ENCODE results near the gene CDK18.

CDK18 gene

DNA sequence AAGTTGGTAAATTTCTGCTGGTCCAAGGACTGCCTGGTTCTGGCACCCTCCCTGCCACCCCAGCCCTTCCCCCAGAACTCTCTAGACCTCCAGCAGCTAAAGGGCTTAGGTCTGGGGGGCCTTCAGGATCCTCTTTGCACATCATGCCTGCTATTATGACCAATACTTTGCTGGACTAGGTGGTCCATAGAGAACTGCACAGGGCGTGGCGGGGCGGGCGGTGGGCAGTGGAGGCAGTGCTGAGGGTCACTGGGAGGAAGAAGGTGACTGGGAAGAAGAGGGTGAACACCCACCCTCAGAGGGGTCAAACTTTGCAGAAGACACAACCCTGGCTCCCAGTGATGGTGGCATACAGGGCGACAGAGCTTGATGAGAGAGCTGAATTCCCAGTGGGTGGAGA is 18.2 kb downstream of the CDK18 start:
- TF ChIP-seq, protein P1, sequence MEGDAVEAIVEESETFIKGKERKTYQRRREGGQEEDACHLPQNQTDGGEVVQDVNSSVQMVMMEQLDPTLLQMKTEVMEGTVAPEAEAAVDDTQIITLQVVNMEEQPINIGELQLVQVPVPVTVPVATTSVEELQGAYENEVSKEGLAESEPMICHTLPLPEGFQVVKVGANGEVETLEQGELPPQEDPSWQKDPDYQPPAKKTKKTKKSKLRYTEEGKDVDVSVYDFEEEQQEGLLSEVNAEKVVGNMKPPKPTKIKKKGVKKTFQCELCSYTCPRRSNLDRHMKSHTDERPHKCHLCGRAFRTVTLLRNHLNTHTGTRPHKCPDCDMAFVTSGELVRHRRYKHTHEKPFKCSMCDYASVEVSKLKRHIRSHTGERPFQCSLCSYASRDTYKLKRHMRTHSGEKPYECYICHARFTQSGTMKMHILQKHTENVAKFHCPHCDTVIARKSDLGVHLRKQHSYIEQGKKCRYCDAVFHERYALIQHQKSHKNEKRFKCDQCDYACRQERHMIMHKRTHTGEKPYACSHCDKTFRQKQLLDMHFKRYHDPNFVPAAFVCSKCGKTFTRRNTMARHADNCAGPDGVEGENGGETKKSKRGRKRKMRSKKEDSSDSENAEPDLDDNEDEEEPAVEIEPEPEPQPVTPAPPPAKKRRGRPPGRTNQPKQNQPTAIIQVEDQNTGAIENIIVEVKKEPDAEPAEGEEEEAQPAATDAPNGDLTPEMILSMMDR (IDR thresholded peaks at IDR 0.05; ENCODE audit: low read depth, low read length): no peak
- DNase-seq (ENCODE audit: low read depth in 2 of 2): no peak
- H3K4me3 ChIP-seq (replicated peaks in 1 of 2; ENCODE audit: low read depth in 2 of 2, low read length in 2 of 2): no peak overlapping the region

DNA sequence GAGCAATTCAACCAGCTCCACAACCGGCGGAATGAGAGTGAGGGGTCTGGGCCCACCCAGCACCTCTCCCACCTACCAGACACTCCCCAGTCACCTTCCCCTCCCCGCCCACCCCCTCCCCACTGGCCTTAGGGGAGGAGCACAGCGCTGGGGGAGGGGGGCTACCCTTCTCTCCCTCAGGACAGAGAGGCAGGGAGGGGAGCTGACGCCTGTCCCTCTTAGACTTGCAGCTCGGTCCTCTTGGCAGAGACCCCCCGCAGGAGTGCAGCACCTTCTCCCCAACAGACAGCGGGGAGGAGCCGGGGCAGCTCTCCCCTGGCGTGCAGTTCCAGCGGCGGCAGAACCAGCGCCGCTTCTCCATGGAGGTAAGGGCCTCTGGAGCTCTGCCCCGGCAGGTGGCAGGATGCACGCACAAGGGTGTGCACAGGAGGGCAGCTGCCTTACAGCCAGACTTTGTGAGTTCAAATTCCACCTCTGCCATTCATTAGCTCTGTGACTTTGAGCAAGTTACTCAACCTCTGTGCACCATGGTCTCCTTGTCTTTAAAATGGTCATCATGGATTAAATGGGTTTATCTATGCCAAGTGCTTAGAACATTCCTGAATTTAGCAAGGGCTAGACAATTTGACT is 18.9 kb downstream of the CDK18 start:
- H3K4me3 ChIP-seq (replicated peaks in 1 of 2; ENCODE audit: low read depth in 2 of 2, low read length in 2 of 2): no peak overlapping the region
- TF ChIP-seq, protein P1 (IDR thresholded peaks at IDR 0.05; ENCODE audit: low read depth, low read length): no peak
- DNase-seq (ENCODE audit: low read depth in 2 of 2): no peak

DNA sequence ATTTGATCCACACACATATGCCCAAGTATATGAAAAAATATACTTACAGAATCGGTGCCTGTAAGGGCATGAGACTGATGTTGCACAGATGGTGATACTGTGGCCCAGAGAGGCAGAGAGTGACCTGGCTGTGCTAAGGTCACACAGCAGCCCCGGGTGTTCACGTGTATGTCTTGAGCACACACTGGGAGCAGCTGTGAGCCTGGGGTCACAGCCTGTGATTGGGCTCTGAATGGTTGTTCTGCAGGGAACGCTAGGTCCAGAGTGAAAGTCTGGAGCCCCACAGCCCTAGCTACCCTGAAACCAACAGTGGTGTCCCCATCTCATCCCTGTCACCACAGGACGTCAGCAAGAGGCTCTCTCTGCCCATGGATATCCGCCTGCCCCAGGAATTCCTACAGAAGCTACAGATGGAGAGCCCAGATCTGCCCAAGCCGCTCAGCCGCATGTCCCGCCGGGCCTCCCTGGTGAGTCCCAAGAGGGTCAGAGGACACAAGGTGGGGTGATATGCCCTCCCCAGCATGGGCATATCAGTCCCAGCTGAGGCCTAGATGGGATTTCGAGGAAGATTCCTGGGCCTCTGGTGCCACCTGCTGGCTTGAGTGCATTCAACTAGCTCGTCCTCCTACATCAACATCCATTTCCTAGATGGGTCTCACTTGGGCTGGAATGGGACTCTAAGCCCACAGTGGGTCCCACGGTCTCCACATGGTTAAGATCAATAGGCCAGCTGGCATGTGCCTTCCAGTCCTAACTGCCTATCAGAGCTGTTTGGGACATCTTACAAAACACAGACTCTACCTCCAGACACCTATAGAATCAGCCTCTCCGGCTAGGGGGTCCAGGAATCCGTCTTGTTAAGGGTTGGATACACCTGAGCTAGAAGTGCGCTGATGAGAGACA is 19.7 kb downstream of the CDK18 start:
- peak; percentile 74 to 76 for DNase-seq (ENCODE audit: low read depth in 2 of 2)
- TF ChIP-seq, protein P1 (IDR thresholded peaks at IDR 0.05; ENCODE audit: low read depth, low read length): peak; percentile 72
- H3K4me3 ChIP-seq (replicated peaks in 1 of 2; ENCODE audit: low read depth in 2 of 2, low read length in 2 of 2): no peak overlapping the region

DNA sequence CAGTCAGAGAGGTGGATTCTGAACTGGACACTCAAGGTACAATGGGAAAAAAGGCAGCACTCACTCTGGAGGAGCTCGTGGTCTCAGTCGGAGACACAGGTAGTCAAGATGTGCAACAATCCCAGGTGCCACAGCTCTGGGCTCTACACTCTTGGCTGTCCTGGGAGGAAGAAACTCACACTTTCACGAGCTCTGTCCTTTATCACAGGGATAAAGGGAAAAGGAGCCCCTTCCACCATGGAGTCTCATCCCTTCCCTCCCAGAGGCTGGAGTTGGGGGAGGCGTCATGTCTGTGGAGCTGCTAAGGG is 20.3 kb downstream of the CDK18 start:
- TF ChIP-seq, protein P1 (IDR thresholded peaks at IDR 0.05; ENCODE audit: low read depth, low read length): no peak
- DNase-seq (ENCODE audit: low read depth in 2 of 2): no peak
- no peak overlapping the region for H3K4me3 ChIP-seq (replicated peaks in 1 of 2; ENCODE audit: low read depth in 2 of 2, low read length in 2 of 2)

DNA sequence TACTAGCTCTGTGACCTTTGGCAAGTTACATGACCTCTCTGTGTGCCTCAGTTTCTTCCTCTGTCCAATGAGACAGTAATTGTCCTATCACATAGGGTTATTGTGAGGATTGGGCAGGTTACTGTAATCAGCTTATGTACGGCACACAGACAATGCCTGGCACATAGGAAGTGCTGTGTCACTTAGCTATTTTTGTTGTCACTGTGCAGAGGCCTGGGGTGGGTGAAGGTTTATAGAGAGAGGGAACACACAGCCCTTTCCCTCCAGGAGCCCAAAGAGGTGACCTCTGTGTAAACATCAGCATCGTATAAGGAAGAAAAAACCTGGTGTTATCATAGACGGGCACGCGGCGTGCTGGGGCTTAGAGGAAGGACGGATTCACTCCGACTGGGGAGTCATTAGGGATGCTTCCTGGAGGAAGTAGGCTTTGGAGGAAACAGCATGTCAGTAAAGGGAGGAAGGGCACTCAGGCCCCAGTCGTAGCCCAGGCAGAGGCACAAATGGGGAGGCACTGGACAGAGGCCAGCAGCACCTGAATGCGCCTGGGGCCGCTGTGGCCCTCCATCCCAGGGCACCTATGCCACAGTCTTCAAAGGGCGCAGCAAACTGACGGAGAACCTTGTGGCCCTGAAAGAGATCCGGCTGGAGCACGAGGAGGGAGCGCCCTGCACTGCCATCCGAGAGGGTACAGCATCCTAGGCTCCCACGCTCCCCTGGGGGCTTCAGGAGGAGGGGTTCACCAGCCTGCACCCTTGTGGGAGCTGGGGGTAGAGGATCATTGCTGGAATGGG is 21.2 kb downstream of the CDK18 start:
- H3K4me3 ChIP-seq (replicated peaks in 1 of 2; ENCODE audit: low read depth in 2 of 2, low read length in 2 of 2): no peak overlapping the region
- DNase-seq (ENCODE audit: low read depth in 2 of 2): no peak
- TF ChIP-seq, protein P1 (IDR thresholded peaks at IDR 0.05; ENCODE audit: low read depth, low read length): no peak

DNA sequence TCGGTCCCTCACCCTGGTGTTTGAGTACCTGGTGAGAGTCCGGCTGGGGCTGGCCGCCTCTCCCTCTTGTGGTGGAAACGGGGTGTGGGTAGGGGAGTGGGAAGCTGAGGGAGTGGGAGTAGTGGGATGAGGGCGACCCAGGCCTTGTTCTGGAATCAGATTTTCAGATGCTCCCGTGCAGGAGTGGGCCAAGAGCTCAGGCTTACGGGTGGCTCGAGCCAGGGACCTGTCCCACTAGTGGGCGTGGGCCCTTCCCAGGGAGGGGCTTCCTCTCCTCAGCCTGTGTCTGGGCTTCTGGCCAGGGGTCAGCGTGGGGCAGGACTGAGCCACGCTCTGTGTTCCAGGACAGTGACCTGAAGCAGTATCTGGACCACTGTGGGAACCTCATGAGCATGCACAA is 22.0 kb downstream of the CDK18 start:
- H3K4me3 ChIP-seq (replicated peaks in 1 of 2; ENCODE audit: low read depth in 2 of 2, low read length in 2 of 2): no peak overlapping the region
- DNase-seq (ENCODE audit: low read depth in 2 of 2): no peak
- TF ChIP-seq, protein P1 (IDR thresholded peaks at IDR 0.05; ENCODE audit: low read depth, low read length): no peak
